ENCODE results near the gene RRAGB. TPM values are rescaled to one million over a fixed set of nuclear protein-coding genes. Genes with fewer than 3 reads are reported as not detected.

RRAGB gene, protein sequence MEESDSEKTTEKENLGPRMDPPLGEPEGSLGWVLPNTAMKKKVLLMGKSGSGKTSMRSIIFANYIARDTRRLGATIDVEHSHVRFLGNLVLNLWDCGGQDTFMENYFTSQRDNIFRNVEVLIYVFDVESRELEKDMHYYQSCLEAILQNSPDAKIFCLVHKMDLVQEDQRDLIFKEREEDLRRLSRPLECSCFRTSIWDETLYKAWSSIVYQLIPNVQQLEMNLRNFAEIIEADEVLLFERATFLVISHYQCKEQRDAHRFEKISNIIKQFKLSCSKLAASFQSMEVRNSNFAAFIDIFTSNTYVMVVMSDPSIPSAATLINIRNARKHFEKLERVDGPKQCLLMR
- total RNA-seq (2022; extraction: Qiagen RNA extraction) = 10.6 to 16.6 TPM (median 12.6 TPM) in 5 replicates

DNA sequence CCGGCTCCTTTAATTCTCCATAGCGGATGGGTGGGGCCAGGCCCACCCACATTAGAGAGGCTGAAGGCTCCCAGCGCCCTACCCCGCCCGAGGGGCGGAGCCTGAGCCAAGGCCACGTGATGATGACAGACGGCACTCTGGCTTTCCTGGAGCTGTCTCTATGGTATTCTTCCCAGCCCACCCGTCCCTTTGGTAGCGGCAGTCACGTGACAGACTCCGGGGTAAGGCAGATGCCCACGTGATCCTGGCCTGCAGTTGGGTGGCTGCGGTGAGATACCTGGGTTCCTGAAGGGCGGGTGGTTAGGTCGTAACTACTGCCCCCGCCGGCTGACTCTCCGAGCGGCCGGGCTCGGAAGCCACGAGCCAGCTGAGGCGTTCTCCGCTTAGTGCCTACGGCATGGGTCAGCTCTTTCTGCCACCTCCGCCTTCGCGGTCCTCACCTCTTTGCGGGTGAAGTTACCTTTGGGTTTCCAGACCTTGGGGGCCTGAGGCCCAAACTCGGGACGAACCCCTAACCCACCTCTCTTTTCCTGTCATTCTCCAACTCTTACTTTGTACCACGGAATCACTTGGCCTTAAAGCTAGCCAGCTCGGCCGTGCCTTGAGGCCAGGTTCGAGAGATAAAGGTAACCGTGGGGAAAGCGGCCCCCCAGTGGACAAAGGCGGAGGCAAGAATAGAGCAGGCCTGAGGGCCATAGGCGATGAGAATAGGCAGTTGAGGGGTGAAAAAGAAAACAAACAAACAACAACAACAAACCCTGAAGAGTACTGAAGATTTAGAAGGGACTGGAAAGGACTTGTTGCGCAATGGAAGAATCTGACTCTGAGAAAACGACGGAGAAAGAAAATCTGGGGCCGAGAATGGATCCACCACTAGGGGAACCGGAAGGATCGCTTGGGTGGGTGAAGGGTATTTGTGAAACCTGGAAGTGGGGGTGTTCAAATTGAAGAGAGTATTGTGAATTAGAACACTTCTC is at the start of gene RRAGB:
RRAGB (plus strand) TSS at position 229 of the 977 bp plus-strand sequence; CDS start at position 808, 579 bp downstream.

Other genes with a start within 250 kb of the RRAGB start
- gene USP51, start 227.9 kb upstream of the RRAGB start, total RNA-seq (2022; extraction: Qiagen RNA extraction) = 0.37 to 0.71 TPM (median 0.59 TPM) in 5 replicates
- gene FOXR2, start 94.3 kb upstream of the RRAGB start, total RNA-seq (2022; extraction: Qiagen RNA extraction) = not detected in 5 replicates

Data from A549 treated with Hydrocortisone at 1 μM for 4 hours (cell line).